Skeletal muscle tissue (tissue), 4 donors: ENCODE measurements around the gene CRYGN. TPM values are rescaled to one million over a fixed set of nuclear protein-coding genes. Genes with fewer than 3 reads are reported as not detected.

Source experiments
- H3K27ac ChIP-seq: one replicate; pipeline ENCODE4 v1.7.0; 2013; ENCODE audit warnings: mild to moderate bottlenecking, low read depth, low read length, inconsistent platforms
- H3K27me3 ChIP-seq, 3 donors: one replicate each; pipeline ENCODE4 v1.7.0; 2013; ENCODE audit warnings: low read length in 3 of 3; ENCODE audit not compliant: control insufficient read depth in 3 of 3, insufficient read depth in 3 of 3
- H3K36me3 ChIP-seq, 3 donors: one replicate each; pipeline ENCODE4 v1.7.0; 2013; ENCODE audit warnings: low read length in 3 of 3; ENCODE audit not compliant: control insufficient read depth in 3 of 3, insufficient read depth in 3 of 3
- H3K4me1 ChIP-seq, 3 donors: one replicate each; pipeline ENCODE4 v1.7.0; 2013; ENCODE audit warnings: low read length in 3 of 3, mild to moderate bottlenecking in 3 of 3; ENCODE audit not compliant: control insufficient read depth in 3 of 3, insufficient read depth in 3 of 3
- H3K4me3 ChIP-seq, 3 donors: one replicate each; pipeline ENCODE4 v1.7.0; 2013; ENCODE audit warnings: low read length in 3 of 3
- H3K9ac ChIP-seq, 3 donors: one replicate each; pipeline ENCODE4 v1.7.0; 2013; ENCODE audit warnings: low read length in 3 of 3, mild to moderate bottlenecking in 3 of 3, moderate library complexity in 2 of 3, low read depth in 1 of 3
- H3K9me3 ChIP-seq, 3 donors: one replicate each; pipeline ENCODE4 v1.7.0; 2013; ENCODE audit warnings: low read length in 3 of 3; ENCODE audit not compliant: control insufficient read depth in 3 of 3
- total RNA-seq: library from RNA; depleted of rRNA; stranded (reverse); fragments of >200 nt; gene quantifications from one replicate; pipeline ENCODE4 v1.2.3, GENCODE V29; 2014
- donor health status: Osteomylitis.

CRYGN gene, protein sequence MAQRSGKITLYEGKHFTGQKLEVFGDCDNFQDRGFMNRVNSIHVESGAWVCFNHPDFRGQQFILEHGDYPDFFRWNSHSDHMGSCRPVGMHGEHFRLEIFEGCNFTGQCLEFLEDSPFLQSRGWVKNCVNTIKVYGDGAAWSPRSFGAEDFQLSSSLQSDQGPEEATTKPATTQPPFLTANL
- total RNA-seq = not detected

DNA sequence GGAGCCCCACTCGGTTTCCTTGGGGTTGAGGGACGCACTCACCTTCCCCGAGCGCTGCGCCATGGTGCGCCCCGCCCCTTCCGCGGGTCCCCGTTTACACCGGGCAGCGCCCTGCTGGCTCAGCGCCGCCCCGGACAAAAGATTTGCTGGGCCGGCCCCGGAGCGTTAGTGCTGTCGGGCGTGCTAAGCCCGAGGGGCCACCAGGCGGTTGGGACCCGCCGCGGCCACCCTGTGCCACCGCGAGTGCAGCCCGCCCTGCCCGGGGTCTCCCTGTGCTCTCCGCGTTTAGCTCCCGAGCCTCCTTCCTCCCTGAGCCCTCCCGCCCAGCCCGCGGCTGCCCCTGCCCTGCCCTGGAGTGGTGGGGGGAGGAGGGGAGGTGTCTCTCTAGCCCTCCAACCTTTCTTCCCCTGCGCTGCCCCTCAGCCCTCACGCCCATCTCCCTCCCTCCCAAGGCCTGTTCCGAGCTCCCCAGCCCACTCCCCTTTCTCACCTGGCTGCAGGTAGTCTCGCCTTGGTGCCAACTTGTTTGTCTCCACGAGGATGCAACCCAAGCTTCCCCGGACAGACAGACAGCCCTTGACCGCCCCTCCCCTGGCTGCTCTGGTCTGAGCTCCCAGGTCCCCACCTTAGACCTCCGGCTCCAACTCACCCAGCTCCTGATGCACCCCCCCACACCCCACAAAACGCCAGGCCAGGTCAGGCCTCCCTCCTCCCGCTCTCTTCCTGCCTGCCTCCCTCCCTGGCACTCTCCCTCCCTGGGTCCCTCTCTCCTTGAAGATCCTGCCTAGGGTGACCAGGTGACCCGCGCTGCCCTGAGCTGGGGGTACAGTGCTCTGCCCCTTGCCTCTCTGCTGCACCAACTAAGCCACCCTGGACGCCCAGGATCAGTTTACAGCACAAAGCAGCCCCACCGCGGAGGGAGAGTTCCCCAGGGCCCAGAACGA lies at the start of gene CRYGN:
Gene CRYGN (minus strand): TSS at position 287 of the 944 bp plus-strand sequence. CDS start 224 bp downstream, at position 63.
- H3K36me3 ChIP-seq = no peaks in the 10 kb centered on the region
- H3K27me3 ChIP-seq = peaks cover 24 to 30% (median 29%) of the 10 kb centered on the region in 3 donors
- peaks cover 0 to 8% (median 7%) of the 10 kb centered on the region in 3 donors for H3K4me1 ChIP-seq
- no peak within 1 kb of the TSS for H3K4me3 ChIP-seq
- no peak within 1 kb of the TSS for H3K27ac ChIP-seq
- H3K9me3 ChIP-seq = no peaks in the 10 kb centered on the region
- H3K9ac ChIP-seq = peak within 1 kb of the TSS in 1 of 3 donors; percentile 25

DNA sequence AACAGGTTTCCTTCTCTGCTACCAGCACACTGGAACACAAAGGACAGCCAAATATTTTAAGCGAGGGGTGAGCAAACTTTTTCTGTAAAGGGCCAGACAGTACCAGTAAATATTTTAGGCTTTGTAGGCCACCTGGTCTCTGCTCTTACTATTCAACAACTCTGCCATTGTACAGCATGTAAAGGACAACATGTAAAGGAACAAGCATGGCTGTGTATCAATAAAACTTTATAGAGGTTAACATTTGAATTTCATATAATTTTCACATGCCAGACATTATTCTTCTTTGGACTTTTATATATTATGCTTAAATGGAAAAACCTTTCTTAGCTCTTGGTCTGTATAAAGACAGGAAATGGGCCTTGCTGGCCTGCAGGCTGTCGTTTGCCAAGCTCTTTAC lies 49.6 kb upstream of the CRYGN start:
- H3K4me1 ChIP-seq = peaks cover 0 to 17% (median 3%) of the 10 kb centered on the region in 3 donors
- H3K4me3 ChIP-seq = no peak overlapping the region
- H3K36me3 ChIP-seq = peaks cover 16 to 35% (median 24%) of the 10 kb centered on the region in 3 donors
- no peaks in the 10 kb centered on the region for H3K27me3 ChIP-seq
- no peak overlapping the region for H3K27ac ChIP-seq
- H3K9ac ChIP-seq = no peak overlapping the region
- no peaks in the 10 kb centered on the region for H3K9me3 ChIP-seq

DNA sequence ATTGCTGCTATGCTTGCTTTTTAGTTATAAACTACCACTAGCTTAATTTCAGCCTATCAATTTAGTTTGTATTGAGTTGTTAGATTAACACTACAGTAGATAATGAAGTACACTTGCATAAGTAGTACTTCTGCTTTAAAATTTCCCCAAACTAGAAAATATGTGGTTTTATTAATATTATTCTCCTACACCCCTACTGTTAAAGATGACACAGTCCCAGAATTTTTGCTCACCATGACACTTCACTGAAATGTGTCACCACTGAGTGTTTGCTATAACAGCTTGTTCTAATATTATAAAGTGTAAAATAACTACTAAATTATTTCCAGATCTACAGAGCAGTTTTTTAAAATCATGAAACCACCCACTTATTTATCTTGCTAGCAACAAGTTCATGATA lies 48.2 kb upstream of the CRYGN start:
- peaks cover 24 to 44% (median 37%) of the 10 kb centered on the region in 3 donors for H3K36me3 ChIP-seq
- no peak overlapping the region for H3K27ac ChIP-seq
- H3K27me3 ChIP-seq = no peaks in the 10 kb centered on the region
- no peak overlapping the region for H3K4me3 ChIP-seq
- H3K4me1 ChIP-seq = peaks cover 0 to 25% (median 6%) of the 10 kb centered on the region in 3 donors
- H3K9ac ChIP-seq = no peak overlapping the region
- no peaks in the 10 kb centered on the region for H3K9me3 ChIP-seq

DNA sequence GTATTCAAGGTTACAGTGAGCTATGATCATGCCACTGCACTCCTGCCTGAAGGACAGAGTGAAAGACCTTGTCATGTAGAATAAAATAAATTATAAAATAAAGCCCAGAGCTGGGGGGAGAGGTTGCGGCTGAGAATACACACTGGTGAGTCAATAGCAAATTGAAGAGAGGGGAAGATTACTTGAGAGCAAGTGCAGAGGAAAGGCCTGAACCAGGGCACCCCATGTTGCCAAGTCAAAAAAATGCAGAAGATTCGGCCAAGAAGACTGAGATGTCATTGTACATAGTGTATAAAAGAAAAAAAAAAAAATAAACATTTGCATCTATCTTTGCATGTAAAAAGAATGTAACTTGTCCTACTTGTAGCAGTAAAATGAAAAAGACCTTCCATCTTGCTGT lies 47.3 kb upstream of the CRYGN start:
- Histone ChIP-seq H3K27ac (no peak overlapping the region), H3K9me3 (no peaks in the 10 kb centered on the region), H3K27me3 (no peaks in the 10 kb centered on the region), H3K9ac (no peak overlapping the region), H3K36me3 (peaks cover 25 to 44% (median 43%) of the 10 kb centered on the region in 3 donors), H3K4me1 (peaks cover 0 to 33% (median 9%) of the 10 kb centered on the region in 3 donors), H3K4me3 (no peak overlapping the region)

DNA sequence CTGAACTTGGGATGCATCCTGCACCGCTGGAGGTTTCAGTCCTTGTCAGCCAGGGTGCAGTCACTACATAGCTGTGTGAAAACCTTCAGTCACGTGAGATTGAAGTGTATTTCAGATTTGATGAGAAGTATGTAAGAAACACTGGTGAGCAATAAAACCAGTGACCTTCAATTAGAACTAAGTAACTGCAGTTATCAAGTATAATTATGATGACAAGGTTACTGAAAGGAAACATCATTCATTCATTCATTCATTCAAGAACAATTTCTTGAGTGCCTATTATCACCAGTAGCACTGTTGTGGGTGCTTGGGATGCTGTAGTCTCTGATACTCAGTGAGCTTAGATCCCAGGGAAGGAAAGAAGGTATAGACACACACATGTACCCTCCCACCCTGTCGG lies 46.1 kb upstream of the CRYGN start:
- no peak overlapping the region for H3K27ac ChIP-seq
- H3K9ac ChIP-seq = no peak overlapping the region
- peaks cover 25 to 46% (median 45%) of the 10 kb centered on the region in 3 donors for H3K36me3 ChIP-seq
- no peaks in the 10 kb centered on the region for H3K9me3 ChIP-seq
- H3K4me1 ChIP-seq = peaks cover 3 to 32% (median 9%) of the 10 kb centered on the region in 3 donors
- H3K4me3 ChIP-seq = no peak overlapping the region
- H3K27me3 ChIP-seq = no peaks in the 10 kb centered on the region

DNA sequence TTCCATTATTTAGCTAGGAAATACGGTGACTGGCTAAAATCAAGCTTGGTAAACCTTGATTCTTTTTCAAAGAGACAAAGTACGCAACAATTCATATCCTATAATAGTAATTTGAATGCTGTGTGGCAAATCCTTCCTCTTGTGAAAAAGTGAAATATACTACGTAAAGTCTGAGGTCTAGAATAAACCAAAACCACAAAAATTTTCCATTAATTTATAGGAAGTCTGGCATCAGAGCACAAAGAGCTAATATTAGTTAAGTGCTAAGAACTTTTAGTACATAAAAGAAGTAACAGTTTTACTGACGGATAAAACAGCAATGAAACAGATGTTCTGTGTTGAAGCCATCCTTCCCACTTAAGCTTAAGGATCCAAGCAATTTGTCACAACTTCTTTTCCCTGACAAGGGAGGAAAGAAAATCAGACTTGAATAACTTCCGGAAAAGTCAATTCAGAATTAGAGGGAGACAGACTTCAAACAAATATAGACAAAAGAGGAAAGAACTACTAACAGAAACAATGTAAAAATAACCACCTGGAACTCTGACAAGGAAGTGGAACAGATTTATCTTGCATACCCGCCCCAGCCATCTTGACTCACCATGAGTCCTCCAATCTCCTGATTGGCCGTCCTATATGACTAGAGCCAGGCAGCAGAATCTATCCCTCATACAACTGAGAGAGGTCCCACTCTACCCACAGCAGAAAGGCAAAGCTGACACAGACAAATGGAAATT lies 45.2 kb upstream of the CRYGN start:
- Histone ChIP-seq H3K4me1 (peaks cover 3 to 32% (median 9%) of the 10 kb centered on the region in 3 donors), H3K27ac (no peak overlapping the region), H3K9ac (no peak overlapping the region), H3K4me3 (no peak overlapping the region), H3K27me3 (no peaks in the 10 kb centered on the region), H3K9me3 (no peaks in the 10 kb centered on the region), H3K36me3 (peaks cover 25 to 42% (median 42%) of the 10 kb centered on the region in 3 donors)

DNA sequence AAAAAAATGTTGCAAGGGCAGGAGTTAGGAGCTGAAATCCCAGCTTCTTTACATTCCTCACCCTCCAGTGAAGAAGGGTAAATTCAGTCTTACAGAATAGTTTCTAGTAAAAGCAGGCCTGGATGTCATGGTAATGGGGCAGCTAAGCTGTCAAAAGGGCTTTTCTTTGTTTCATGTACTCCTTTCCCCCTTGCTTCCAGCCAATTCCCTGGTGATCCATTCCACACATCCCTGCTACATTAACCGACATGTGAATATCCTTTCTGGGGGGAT lies 43.7 kb upstream of the CRYGN start:
- no peaks in the 10 kb centered on the region for H3K27me3 ChIP-seq

DNA sequence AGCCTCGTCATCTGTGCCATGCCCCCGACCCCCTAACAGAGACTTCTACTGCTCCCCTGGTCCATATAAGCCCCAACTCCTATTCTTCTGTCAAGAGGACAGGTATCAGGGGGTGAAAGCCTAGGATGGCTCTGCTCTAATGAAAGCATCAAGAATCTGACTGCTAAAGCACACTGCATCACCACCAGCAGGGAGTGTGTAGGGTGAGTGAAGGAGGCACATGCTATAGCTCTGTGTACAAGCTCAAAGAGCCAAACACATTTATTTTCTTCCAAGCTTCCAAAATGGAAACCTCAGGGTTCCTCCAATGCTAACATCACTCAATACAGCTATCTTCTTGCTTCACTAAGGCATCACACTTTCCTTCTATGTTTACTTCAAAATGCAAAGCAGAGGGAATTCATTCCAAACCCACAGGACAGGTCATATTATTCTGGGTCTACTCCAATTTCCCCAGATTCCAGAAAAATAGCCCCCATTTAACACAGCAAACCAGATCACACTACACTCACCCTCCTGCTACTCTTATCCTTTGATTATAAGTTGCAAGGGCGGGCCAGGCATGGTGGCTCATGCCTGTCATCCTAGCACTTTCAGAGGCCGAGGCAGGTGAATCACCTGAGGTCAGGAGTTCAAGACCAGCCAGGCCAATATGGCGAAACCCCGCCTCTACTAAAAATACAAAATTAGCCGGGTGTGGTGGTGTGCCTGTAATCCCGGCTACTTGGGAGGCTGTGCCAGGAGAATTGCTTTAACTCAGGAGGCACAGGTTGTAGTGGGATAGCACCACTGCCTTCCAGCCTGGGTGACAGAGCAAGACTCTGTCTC lies 43.2 kb upstream of the CRYGN start:
- Histone ChIP-seq H3K4me1 (peaks cover 3 to 32% (median 9%) of the 10 kb centered on the region in 3 donors), H3K9ac (no peak overlapping the region)

More for the DNA sequence above, 43.7 kb upstream of the CRYGN start:
- no peaks in the 10 kb centered on the region for H3K9me3 ChIP-seq
- peaks cover 3 to 32% (median 9%) of the 10 kb centered on the region in 3 donors for H3K4me1 ChIP-seq
- H3K4me3 ChIP-seq = no peak overlapping the region
- no peak overlapping the region for H3K9ac ChIP-seq
- H3K27ac ChIP-seq = no peak overlapping the region
- H3K36me3 ChIP-seq = peaks cover 16 to 35% (median 28%) of the 10 kb centered on the region in 3 donors

More for the DNA sequence above, 43.2 kb upstream of the CRYGN start:
- Histone ChIP-seq H3K27me3 (no peaks in the 10 kb centered on the region), H3K4me3 (no peak overlapping the region), H3K9me3 (no peaks in the 10 kb centered on the region), H3K27ac (no peak overlapping the region), H3K36me3 (peaks cover 16 to 35% (median 27%) of the 10 kb centered on the region in 3 donors)
